Measurements from ENCODE around the gene FEM1A. TPM values are rescaled to one million over a fixed set of nuclear protein-coding genes. Genes with fewer than 3 reads are reported as not detected.

The FEM1A gene
- total and polyA plus RNA-seq, 2 of the 8 experiments (the other 6 are each of a cell fraction or from before 2014, with no cell fraction given): 6.7 to 16.1 TPM

DNA sequence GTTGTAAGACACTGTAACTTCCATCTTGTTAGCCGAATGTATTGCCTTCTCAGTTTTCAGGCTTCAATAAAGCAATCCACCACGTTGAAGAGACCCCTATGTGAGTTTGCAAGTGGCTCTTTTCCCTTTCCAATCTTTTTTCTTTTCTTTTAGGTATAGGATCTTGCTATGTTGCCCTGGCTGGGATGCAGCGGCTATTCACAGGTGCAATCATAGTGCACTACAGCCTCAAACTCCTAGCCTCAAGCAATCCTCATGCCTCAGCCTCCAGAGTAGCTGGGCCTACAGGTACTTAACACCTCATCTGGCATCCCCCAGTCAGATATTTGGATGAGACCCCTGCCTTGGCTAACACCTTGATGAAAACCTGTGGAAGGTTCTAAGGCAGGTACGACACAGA, 33.5 kb upstream of the FEM1A start:
- no peak overlapping the region for H2BK20ac ChIP-seq (ENCODE audit: low read length)
- H2BK12ac ChIP-seq (ENCODE audit: low read depth, low read length): no peak overlapping the region
- FAIRE-seq (no peak), DNase-seq (ENCODE audit: low read depth in 1 of 2, low spot score in 2 of 2) (no peak)
- H4K20me1 ChIP-seq (replicated peaks in 1 of 2; ENCODE audit: control insufficient read depth in 1 of 2, insufficient read depth in 2 of 2, low read length in 2 of 2): no peaks in the 10 kb centered on the region
- H3K4me1 ChIP-seq (replicated peaks in 1 of 4; ENCODE audit: control insufficient read depth in 3 of 4, insufficient read depth in 4 of 4, low read length in 3 of 4): peaks cover 0 to 3% (median 2%) of the 10 kb centered on the region in 4 experiments; a peak in 3 of 7 replicates
- H3K79me2 ChIP-seq (ENCODE audit: control insufficient read depth in 1 of 2, insufficient read depth in 2 of 2, low read length in 2 of 2): no peaks in the 10 kb centered on the region
- no peak overlapping the region for H4K91ac ChIP-seq (replicated peaks; ENCODE audit: insufficient read length, low read length)
- no peak overlapping the region for H3K23ac ChIP-seq (ENCODE audit: insufficient read length)
- ChIA-PET POLR2A (ENCODE audit: partially characterized antibody) (no interaction called here), CTCF (ENCODE audit: partially characterized antibody) (no interaction called here)
- H3K9ac ChIP-seq (replicated peaks in 1 of 4; ENCODE audit: extremely low read depth in 1 of 4, low read depth in 3 of 4, low read length in 3 of 4): no peak overlapping the region
- no peak overlapping the region for H2BK5ac ChIP-seq (ENCODE audit: low read depth, low read length)
- H3K36me3 ChIP-seq (ENCODE audit: control insufficient read depth in 2 of 4, insufficient read depth in 4 of 4, low read length in 3 of 4): no peaks in the 10 kb centered on the region
- H3K79me1 ChIP-seq (ENCODE audit: low read depth, low read length): no peaks in the 10 kb centered on the region
- no peak overlapping the region for H2AFZ ChIP-seq (ENCODE audit: low read length)
- no peak overlapping the region for H3K4ac ChIP-seq (replicated peaks; ENCODE audit: insufficient read length, low read depth, low read length)
- no peak overlapping the region for H2BK15ac ChIP-seq (ENCODE audit: low read length)
- peaks cover 5% of the 10 kb centered on the region; the same call in 1 of the 2 replicates for H3K23me2 ChIP-seq (ENCODE audit: low read depth, low read length)
- no peak overlapping the region for H3K4me3 ChIP-seq (ENCODE audit: extremely low read depth in 1 of 4, insufficient read depth in 2 of 4, low read depth in 3 of 4, low read length in 4 of 4)
- H2AK5ac ChIP-seq (ENCODE audit: low read depth, low read length): no peak overlapping the region
- H2BK120ac ChIP-seq (replicated peaks; ENCODE audit: low read depth, low read length): no peak overlapping the region
- peaks cover 0 to 10% (median 6%) of the 10 kb centered on the region in 4 experiments; a peak in 5 of 7 replicates for H3K27me3 ChIP-seq (replicated peaks in 1 of 4; ENCODE audit: control insufficient read depth in 3 of 4, extremely low read depth in 1 of 4, insufficient read depth in 3 of 4, low read length in 3 of 4)
- no peak overlapping the region for H3K27ac ChIP-seq (ENCODE audit: low read depth, low read length)
- H3K9me3 ChIP-seq (ENCODE audit: insufficient read depth in 2 of 2, low read depth in 1 of 2, low read length in 1 of 2): no peaks in the 10 kb centered on the region
- H3K18ac ChIP-seq (ENCODE audit: extremely low read depth, low read length): no peak overlapping the region
- no peak overlapping the region for H4K8ac ChIP-seq (ENCODE audit: extremely low read depth, insufficient read depth, low read length)
- no peak overlapping the region for H4K5ac ChIP-seq (ENCODE audit: insufficient read length, low read depth, low read length)
- H3K14ac ChIP-seq (ENCODE audit: insufficient read length): no peak overlapping the region
- 68% methylated on average over 4 of the region's 4 CpGs; no CpG with 5 or more reads in 1 of the 2 experiments for WGBS, 2 experiments (ENCODE audit: extremely low coverage in 1 of 2, insufficient coverage in 1 of 2, insufficient read length in 1 of 2, insufficient replicate concordance in 2 of 2, low coverage in 1 of 2, low lambda C conversion rate in 2 of 2, missing lambda C conversion rate in 1 of 2)
- no peak overlapping the region for H3K56ac ChIP-seq (replicated peaks; ENCODE audit: insufficient read length, low read depth, low read length)
- no peak overlapping the region for H3K4me2 ChIP-seq (ENCODE audit: insufficient read depth in 1 of 2, low read depth in 2 of 2, low read length in 2 of 2)
- TF ChIP-seq JUN (IDR thresholded peaks at IDR 0.05; ENCODE audit: low read depth, low read length) (no peak), POLR2AphosphoS5 (IDR thresholded peaks at IDR 0.05; ENCODE audit: low read depth, low read length) (no peak), YY1 (IDR thresholded peaks at IDR 0.05; ENCODE audit: low read depth, low read length) (no peak), FOSL1 (IDR thresholded peaks at IDR 0.05; ENCODE audit: insufficient read depth, low read depth, low read length) (no peak), SP2 (IDR thresholded peaks at IDR 0.05; ENCODE audit: low read length) (no peak), EGR1 (IDR thresholded peaks at IDR 0.05; ENCODE audit: borderline replicate concordance, low read depth, low read length) (no peak), GABPA (IDR thresholded peaks at IDR 0.05; ENCODE audit: borderline replicate concordance, insufficient read depth, low read length) (no peak), ZNF274 (IDR thresholded peaks at IDR 0.05; ENCODE audit: borderline replicate concordance, extremely low read depth, low read length) (no peak), EP300 (IDR thresholded peaks at IDR 0.05; ENCODE audit: borderline replicate concordance in 1 of 2, low read depth in 2 of 2, low read length in 2 of 2) (no peak), CHD1 (IDR thresholded peaks at IDR 0.05; ENCODE audit: low read depth, low read length) (no peak), SIN3A (conservative IDR thresholded peaks at IDR 0.05 in 1 of 2, IDR thresholded peaks at IDR 0.05 in 1 of 2; ENCODE audit: low read depth in 1 of 2, low read length in 2 of 2) (no peak), KDM1A (IDR thresholded peaks at IDR 0.05; ENCODE audit: borderline replicate concordance, low read length) (no peak), SP4 (IDR thresholded peaks at IDR 0.05; ENCODE audit: low read length) (no peak), EZH2 (IDR thresholded peaks at IDR 0.05; ENCODE audit: low read depth, low read length, severe bottlenecking) (no peak), CEBPB (IDR thresholded peaks at IDR 0.05; ENCODE audit: low read depth, low read length) (no peak), TBP (IDR thresholded peaks at IDR 0.05; ENCODE audit: low read depth, low read length) (no peak)

Measured in H1 (cell line).